ENCODE results near the gene SLC37A1. TPM values are rescaled to one million over a fixed set of nuclear protein-coding genes. Genes with fewer than 3 reads are reported as not detected.

Gene SLC37A1
- total RNA-seq, 2 donors from 2014 or later = 98.5 to 118 TPM

GRCh38 chr21:42489991-42490390 is 23.7 kb upstream of the SLC37A1 start:
- Histone ChIP-seq H3K9me3 (no peaks in the 10 kb centered on the region), H3K36me3 (no peaks in the 10 kb centered on the region), H3K4me3 (no peak overlapping the region), H3K27ac (peak overlapping the region; percentile 64), H3K4me1 (peaks cover 8% of the 10 kb centered on the region), H3K9ac (ENCODE audit: low read depth in 2 of 2, low read length in 2 of 2) (no peak overlapping the region), H3K27me3 (no peaks in the 10 kb centered on the region)
- TF ChIP-seq, protein P1, sequence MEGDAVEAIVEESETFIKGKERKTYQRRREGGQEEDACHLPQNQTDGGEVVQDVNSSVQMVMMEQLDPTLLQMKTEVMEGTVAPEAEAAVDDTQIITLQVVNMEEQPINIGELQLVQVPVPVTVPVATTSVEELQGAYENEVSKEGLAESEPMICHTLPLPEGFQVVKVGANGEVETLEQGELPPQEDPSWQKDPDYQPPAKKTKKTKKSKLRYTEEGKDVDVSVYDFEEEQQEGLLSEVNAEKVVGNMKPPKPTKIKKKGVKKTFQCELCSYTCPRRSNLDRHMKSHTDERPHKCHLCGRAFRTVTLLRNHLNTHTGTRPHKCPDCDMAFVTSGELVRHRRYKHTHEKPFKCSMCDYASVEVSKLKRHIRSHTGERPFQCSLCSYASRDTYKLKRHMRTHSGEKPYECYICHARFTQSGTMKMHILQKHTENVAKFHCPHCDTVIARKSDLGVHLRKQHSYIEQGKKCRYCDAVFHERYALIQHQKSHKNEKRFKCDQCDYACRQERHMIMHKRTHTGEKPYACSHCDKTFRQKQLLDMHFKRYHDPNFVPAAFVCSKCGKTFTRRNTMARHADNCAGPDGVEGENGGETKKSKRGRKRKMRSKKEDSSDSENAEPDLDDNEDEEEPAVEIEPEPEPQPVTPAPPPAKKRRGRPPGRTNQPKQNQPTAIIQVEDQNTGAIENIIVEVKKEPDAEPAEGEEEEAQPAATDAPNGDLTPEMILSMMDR (IDR thresholded peaks at IDR 0.05) = no peak
- intact Hi-C loops (cut with DNase I) = no loop called here
- no peak for DNase-seq

- intact Hi-C loops (cut with DNase I) = no loop called here
- H3K9ac ChIP-seq (ENCODE audit: low read depth in 2 of 2, low read length in 2 of 2) = no peak overlapping the region
- H3K36me3 ChIP-seq = no peaks in the 10 kb centered on the region
- no peaks in the 10 kb centered on the region for H3K27me3 ChIP-seq
- peaks cover 13% of the 10 kb centered on the region for H3K4me1 ChIP-seq
- TF ChIP-seq, protein P1 (IDR thresholded peaks at IDR 0.05) = no peak
- no peak overlapping the region for H3K4me3 ChIP-seq
- H3K27ac ChIP-seq = peak overlapping the region; percentile 64
- peak; percentile 68 for DNase-seq
- H3K9me3 ChIP-seq = no peaks in the 10 kb centered on the region
These were observed 22.9 kb upstream of the SLC37A1 start for GRCh38 chr21:42490720-42491119.

DNA sequence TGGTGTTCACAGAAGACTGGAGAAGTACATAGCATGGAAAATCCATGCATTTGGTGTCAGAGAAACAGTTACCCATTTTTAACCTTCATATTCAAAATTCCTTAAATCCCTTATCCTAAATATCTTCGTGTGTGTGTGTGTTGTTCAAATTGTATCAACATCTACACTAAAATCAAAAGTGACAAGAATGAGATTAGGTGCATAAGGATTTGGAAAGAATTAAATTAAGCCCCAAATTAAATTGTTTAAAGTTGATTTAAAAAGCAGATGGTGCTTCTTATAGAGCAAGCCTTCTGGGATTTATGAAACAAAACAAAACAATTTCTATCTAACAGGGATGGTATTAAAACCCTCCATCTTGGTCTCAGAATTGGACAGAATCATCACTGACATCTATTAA is 22.3 kb upstream of the SLC37A1 start:
- Histone ChIP-seq H3K9ac (ENCODE audit: low read depth in 2 of 2, low read length in 2 of 2) (no peak overlapping the region), H3K9me3 (no peaks in the 10 kb centered on the region), H3K4me3 (no peak overlapping the region), H3K27me3 (no peaks in the 10 kb centered on the region), H3K36me3 (no peaks in the 10 kb centered on the region), H3K27ac (peak overlapping the region; percentile 64), H3K4me1 (peaks cover 13% of the 10 kb centered on the region)
- intact Hi-C loops (cut with DNase I) = no loop called here
- no peak for DNase-seq
- TF ChIP-seq, protein P1 (IDR thresholded peaks at IDR 0.05) = no peak

DNA sequence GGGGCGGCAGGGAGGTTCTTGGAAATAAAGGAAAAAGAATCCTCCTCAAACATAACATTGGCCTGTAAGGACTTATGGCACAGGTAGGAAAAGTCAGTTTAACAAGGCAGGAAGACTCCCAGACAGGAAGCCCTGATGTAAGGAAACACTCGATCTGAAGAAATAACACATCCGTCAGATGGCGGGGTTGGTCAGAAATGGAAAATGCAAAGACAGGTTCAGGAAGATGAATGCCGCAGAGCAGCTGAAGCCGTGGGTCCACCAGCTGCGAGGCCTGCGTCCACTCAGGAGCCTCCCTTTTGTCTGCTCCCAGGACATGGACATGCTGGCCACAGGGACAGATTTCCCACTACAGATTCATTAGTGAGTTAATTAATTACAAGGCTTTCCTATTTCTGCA is 21.5 kb upstream of the SLC37A1 start:
- no peak overlapping the region for H3K4me3 ChIP-seq
- H3K9ac ChIP-seq (ENCODE audit: low read depth in 2 of 2, low read length in 2 of 2) = no peak overlapping the region
- no peaks in the 10 kb centered on the region for H3K27me3 ChIP-seq
- intact Hi-C loops (cut with DNase I) = no loop called here
- peaks cover 16% of the 10 kb centered on the region for H3K4me1 ChIP-seq
- DNase-seq = no peak
- H3K36me3 ChIP-seq = no peaks in the 10 kb centered on the region
- no peaks in the 10 kb centered on the region for H3K9me3 ChIP-seq
- TF ChIP-seq, protein P1 (IDR thresholded peaks at IDR 0.05) = no peak
- no peak overlapping the region for H3K27ac ChIP-seq

GRCh38 chr21:42493109-42494060 is 20.3 kb upstream of the SLC37A1 start:
- no peaks in the 10 kb centered on the region for H3K27me3 ChIP-seq
- TF ChIP-seq, protein P1 (IDR thresholded peaks at IDR 0.05) = no peak
- H3K36me3 ChIP-seq = no peaks in the 10 kb centered on the region
- H3K27ac ChIP-seq = peak overlapping the region; percentile 63
- peak; percentile 90 for DNase-seq
- H3K4me1 ChIP-seq = peaks cover 16% of the 10 kb centered on the region
- no peak overlapping the region for H3K9ac ChIP-seq (ENCODE audit: low read depth in 2 of 2, low read length in 2 of 2)
- H3K9me3 ChIP-seq = no peaks in the 10 kb centered on the region
- no peak overlapping the region for H3K4me3 ChIP-seq
- intact Hi-C loops (cut with DNase I) = no loop called here

Measured in colonic mucosa (tissue), 4 donors.